Stimulated activated CD4-positive, alpha-beta T cell treated with anti-CD3 and anti-CD28 coated beads, Interleukin-1b, Interleukin-23, amount 100 ng/mL, for 24 hours (primary cell): ENCODE measurements around the gene SLC12A7.
"Not testable (repeated sequence)": the region's sequence is repeated elsewhere in the genome, so short reads cannot be mapped to it uniquely, and the experiment has no call there.

Experiments
- DNase-seq, 4 experiments: peaks; one replicate each; pipeline ENCODE4 v3.0.0-alpha.2; 2020; ENCODE audit warnings: low read depth in 4 of 4, low spot score in 1 of 4

The SLC12A7 gene

DNA sequence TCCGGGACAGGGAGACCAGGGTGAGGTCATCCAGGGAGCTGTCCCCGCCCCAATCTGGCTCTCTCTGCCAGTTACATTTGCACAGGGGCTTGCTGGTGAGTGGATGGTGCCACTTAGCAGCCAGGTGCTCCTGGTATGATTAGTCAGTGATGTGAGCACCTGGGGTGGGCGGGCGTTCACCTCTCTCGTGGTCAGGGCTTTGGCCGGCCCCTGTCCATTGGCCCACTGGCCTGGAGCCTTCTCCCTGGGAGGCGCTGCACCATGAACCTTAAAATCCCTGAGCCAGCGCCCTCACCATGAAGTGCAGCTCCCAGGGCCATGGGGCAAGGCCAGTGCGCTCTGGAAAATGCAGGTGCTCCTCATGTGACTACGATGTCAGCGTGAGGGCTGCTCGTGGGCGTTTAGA is 101.2 kb downstream of the SLC12A7 start:
- no peak for DNase-seq

DNA sequence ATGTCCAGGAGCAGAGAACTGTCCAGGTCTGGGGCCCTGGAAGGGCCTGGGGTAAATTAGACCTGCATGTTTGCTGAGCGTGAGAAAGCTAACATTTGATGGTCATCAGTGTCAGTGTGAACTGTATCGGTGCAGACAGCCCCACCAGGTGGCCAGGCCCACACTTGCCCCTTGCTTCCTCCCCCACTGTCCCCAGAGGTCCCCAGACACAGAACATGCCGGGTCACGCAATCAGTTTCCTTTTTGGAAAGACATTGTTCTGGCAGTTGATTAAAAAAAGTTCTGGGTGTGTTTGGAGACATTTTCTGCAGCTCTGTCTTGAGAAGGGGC is 101.7 kb downstream of the SLC12A7 start:
- DNase-seq = no peak

DNA sequence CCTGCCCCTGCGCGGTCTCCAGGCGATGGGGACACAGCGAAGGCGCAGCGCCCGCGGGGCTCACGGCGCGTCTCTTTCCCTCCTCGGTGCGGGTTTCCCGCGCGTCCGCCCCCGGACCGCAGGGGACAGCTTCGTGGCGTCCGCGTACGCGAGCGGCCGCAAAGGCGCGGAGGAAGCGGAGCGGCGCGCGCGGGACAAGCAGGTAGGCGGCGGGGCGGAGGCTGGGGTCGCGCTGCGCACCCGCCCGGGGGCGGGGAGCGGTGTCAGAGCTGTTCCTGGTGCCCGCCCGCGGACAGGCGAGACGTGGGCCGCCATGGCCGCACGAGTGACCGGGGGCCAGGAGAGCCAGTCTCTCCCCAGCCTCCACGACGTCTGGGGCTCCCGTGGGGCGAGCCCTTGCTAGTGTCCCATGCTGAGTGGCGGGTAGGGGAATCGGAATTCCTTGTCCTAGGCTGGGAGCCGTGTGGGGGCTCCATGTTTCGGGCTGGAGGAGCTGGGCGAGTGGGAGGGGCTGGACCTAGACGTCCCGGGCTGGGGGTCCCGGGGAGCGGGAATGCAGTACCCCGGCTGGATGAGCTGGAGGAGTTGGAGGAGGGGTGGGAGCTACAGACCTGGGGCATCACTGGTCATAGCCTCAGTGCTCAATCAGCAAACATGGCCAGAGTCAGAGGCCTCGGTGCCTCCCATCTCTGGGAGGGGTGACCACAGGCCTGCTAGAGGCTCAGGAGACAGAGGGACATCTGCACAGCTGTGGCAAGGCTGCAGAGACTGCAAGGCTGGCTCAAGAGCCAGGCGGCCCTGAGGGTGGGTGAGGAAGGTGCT is 102.3 kb downstream of the SLC12A7 start:
- DNase-seq = no peak

GRCh38 chr5:1008451-1009358 is 103.2 kb downstream of the SLC12A7 start, which contains the start of gene NKD2:
Gene NKD2 (plus strand): TSS chr5:1008802. CDS start chr5:1009058, 256 bp downstream.
- DNase-seq = peak in 2 of 4 experiments; percentile 18 to 29

- DNase-seq = no peak
Measured at GRCh38 chr5:1007681-1008450, 104.0 kb downstream of the SLC12A7 start.

DNA sequence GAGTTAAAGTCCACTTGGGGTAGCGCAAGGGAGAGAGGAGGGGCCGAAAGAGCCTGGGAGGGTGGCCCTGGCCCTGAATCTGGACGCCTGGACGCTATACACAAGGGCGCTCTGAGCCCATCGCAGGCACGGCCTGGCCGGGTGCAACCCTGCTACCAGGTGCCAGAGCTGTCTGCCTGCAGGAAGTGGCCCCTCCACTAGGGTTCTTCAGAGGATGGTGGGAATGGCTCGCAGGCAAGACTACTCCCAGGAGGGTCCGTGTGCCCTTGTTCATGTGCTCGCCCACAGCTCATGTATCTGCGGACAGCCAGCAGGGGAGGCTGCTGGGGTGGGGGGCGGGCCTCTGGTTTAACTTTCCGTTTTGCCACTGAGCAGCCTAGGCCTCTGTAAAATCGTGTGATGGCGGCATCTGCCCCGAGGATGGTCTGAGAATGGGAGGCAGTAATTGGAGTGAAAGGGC is 104.6 kb downstream of the SLC12A7 start:
- no peak for DNase-seq

GRCh38 chr5:1006656-1007071 is 105.2 kb downstream of the SLC12A7 start:
- no peak for DNase-seq

- no peak for DNase-seq
Measured at GRCh38 chr5:1005904-1006655, 105.8 kb downstream of the SLC12A7 start.

DNA sequence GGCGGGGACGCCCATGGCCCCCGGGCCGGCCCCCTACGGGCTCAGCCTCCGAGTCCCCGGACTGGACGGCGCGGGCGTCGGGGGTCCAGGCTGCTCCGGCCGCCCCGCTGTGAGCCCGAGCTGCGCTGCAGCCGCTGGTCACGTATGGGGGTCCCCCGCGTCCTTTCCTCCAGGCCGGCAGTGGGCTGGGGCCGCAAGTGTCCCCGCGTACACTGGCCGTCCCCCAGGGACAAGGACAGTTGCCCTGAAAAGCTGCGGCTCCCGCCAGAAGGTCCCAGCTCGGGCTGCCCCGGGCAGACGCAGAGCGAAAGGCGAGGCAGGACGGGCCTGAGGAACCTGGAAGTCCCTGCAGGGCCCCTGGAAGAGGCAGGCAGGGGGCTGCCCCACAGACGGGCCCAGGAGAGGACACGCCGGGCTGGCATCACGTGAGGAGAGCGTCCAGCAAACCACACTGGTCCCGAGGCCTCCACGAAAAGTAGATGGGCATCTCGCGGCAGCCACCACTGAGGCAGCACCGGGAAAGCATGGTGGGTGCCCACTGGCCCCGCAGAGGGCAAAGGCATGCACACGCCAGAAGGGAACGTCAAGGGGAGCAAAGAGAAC is 106.5 kb downstream of the SLC12A7 start:
- DNase-seq = no peak

DNA sequence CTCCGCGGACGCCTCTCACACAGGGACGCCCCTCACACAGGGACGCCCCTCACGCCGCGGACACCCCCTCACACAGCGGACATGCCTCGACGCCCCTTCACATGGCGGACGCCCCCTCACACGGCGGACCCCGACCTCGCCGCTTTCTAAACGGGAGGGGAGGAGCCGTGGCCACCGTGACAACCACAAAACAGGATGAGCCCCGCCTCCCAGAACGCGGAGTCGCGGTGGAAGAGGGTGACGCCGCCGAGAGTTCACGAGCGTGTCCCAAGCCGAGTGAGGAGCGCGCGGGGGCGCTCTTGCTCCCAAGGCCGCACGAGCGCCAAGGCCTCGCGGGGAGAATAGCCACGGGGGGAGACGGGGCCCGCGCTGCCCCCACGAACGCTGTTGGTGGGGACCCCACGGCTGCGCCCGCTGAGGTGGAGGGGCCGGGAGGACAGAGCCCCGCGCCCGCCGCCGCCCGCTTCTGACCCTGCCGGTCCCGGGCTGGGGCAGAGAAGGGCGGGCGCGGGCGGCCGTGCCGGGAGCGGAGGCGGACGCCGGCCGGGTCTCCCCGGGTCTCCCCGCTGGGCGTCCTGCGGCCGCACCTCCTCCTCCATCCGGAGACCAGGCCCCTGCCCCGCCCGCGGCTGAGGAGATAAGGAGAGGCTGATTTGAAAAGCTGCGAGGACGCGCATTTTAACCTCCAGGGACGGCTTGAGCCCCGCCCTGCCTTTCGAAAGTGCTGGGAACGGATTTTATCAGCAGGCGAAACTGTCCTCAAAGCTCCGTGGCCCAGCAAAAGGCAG is 107.2 kb downstream of the SLC12A7 start:
- DNase-seq = peak in 1 of 4 experiments; percentile 20

DNA sequence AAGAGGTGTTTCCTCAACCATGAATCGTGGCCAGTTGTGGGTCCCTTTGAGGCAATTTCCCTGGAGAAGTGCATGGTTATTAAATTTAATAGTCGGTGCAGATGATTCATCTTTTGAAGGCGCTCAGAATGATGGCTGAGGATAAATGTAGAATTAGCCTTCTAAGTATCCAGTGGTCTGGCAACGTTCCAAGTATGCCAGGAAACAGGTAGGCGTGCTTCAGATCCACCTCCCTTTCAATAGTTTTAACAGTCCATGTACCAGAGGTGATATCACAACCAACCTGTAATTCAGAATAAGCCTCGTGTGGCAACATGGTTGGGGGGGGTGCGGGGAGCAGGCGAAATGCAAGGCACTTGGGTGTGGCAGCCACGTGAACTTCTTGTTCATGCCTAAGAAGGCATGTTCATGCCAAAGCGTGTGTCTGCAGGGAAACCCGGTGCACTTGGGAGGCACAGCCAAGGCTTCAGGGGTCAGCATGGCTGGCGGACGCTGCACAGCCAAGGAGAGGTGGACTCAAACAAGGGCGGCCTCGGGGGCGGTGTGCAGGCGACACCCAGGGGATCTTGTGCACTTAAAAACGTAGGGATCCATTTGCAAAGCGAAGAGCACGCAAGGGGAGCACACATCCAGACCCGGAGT is 108.4 kb downstream of the SLC12A7 start:
- no peak for DNase-seq

DNA sequence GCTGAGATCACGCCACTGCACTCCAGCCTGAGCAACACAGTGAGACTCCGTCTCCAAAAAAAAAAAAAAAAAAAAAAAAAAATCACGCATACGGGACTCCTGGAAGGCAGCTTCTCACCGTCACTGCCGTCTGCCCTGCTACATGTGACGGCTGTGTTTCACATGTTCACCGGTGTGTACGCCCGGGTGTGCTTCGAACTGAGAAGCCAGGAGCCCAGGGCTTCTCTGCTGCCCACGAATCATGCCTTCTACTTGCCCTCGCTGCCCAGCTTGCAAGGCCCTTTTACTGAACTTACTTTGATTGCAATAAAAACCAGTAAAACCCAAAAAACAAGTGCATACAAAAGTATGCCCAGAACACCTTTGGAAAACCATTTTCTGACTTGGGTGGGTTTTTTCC is 109.0 kb downstream of the SLC12A7 start:
- no peak for DNase-seq

DNA sequence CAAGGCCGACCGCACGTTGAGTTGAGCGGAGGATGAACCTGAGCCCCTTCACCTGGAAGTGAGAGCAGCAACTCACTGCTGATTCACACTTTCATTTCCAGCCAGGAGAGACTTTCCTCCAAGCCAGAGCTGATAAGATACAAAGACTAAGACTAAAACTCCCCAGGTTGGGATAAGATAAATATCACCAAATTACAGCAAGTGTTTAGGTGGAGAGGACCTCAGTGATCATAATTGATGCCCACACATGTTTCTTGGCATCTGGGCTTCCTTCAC is 109.7 kb downstream of the SLC12A7 start:
- DNase-seq = no peak

GRCh38 chr5:1001406-1002270 is 110.2 kb downstream of the SLC12A7 start:
- DNase-seq = no peak

- not testable (repeated sequence) for DNase-seq
Measured at GRCh38 chr5:1000831-1001230, 111.0 kb downstream of the SLC12A7 start.
